Naive thymus-derived CD4-positive, alpha-beta T cell (primary cell): ENCODE measurements around the gene CEACAM5. TPM values are rescaled to one million over a fixed set of nuclear protein-coding genes. Genes with fewer than 3 reads are reported as not detected.
A peak's percentile ranks its signal among the peaks of the same experiment; 100 is the strongest.
"Not testable (repeated sequence)": the region's sequence is repeated elsewhere in the genome, so short reads cannot be mapped to it uniquely, and the experiment has no call there.

ENCODE experiments used
- ATAC-seq: fragments of 150-1000 bp; cut with Tn5 transposase; 2 replicates; pipeline ENCODE4 v1.10.0; 2021; ENCODE audit warnings: mild to moderate bottlenecking, moderate library complexity
- CTCF ChIA-PET: fragments of 350-600 bp; sonication (Branson Sonifier 250); formaldehyde crosslinking; loops from one replicate; lab custom pipeline; 2021; ENCODE audit warnings: antibody characterized with exemption; lab: Charles Lee
- POLR2A ChIA-PET: fragments of 350-600 bp; sonication (Branson Sonifier 250); formaldehyde crosslinking; loops from one replicate; lab custom pipeline; 2021; ENCODE audit warnings: antibody characterized with exemption, inconsistent platforms; lab: Charles Lee
- DNase-seq, 9 donors: peaks; one replicate each; pipeline versions ENCODE4 v3.0.0 to v3.0.0-alpha.2; 2020 to 2022; ENCODE audit warnings: mixed read lengths in 1 of 9
- H3K27ac ChIP-seq: one replicate; pipeline ENCODE4 v1.7.0; 2013; ENCODE audit warnings: mild to moderate bottlenecking, low read depth, low read length, moderate library complexity
- H3K27me3 ChIP-seq, 2 donors: one replicate each; pipeline ENCODE4 v1.7.0; 2013; ENCODE audit warnings: low read length in 2 of 2, mild to moderate bottlenecking in 2 of 2, moderate library complexity in 2 of 2; ENCODE audit not compliant: control insufficient read depth in 2 of 2, insufficient read depth in 2 of 2
- H3K36me3 ChIP-seq, 3 experiments: 1 replicate in 2 of 3; 2 replicates in 1 of 3; pipeline ENCODE4 v1.7.0; 2013; ENCODE audit warnings: low read length in 3 of 3, mild to moderate bottlenecking in 3 of 3, moderate library complexity in 1 of 3; ENCODE audit not compliant: insufficient read depth in 3 of 3, control insufficient read depth in 2 of 3
- H3K4me1 ChIP-seq, 2 donors: one replicate each; pipeline ENCODE4 v1.7.0; 2013; ENCODE audit warnings: low read length in 2 of 2, mild to moderate bottlenecking in 2 of 2, moderate library complexity in 1 of 2; ENCODE audit not compliant: control insufficient read depth in 2 of 2, insufficient read depth in 2 of 2
- H3K4me3 ChIP-seq: 2 replicates; pipeline ENCODE4 v1.7.0; 2013; ENCODE audit warnings: mild to moderate bottlenecking, low read length
- H3K9me3 ChIP-seq, 3 experiments: 1 replicate in 2 of 3; 2 replicates in 1 of 3; pipeline ENCODE4 v1.7.0; 2013; ENCODE audit warnings: low read length in 3 of 3; ENCODE audit not compliant: control insufficient read depth in 2 of 3
- H3K27ac Mint-ChIP-seq, 9 donors: one replicate each; pipeline ENCODE4 v1.8.0; 2020 to 2022; ENCODE audit warnings: mixed read lengths in 9 of 9, mild to moderate bottlenecking in 8 of 9, moderate library complexity in 5 of 9, inconsistent platforms in 2 of 9
- H3K27me3 Mint-ChIP-seq, 5 donors: one replicate each; pipeline ENCODE4 v1.8.0; 2021 to 2022; ENCODE audit warnings: mixed read lengths in 5 of 5, mild to moderate bottlenecking in 1 of 5
- H3K36me3 Mint-ChIP-seq, 5 donors: one replicate each; pipeline ENCODE4 v1.8.0; 2020 to 2022; ENCODE audit warnings: mixed read lengths in 5 of 5, mild to moderate bottlenecking in 3 of 5, inconsistent platforms in 1 of 5
- H3K4me1 Mint-ChIP-seq, 7 donors: one replicate each; pipeline ENCODE4 v1.8.0; 2020 to 2022; ENCODE audit warnings: mixed read lengths in 7 of 7, mild to moderate bottlenecking in 3 of 7, inconsistent platforms in 1 of 7
- H3K4me3 Mint-ChIP-seq, 10 donors: one replicate each; pipeline ENCODE4 v1.8.0; 2020 to 2022; ENCODE audit warnings: mild to moderate bottlenecking in 10 of 10, mixed read lengths in 10 of 10, moderate library complexity in 6 of 10, inconsistent platforms in 2 of 10
- H3K9me3 Mint-ChIP-seq, 11 donors: one replicate each; pipeline ENCODE4 v1.8.0; 2020 to 2022; ENCODE audit warnings: mixed read lengths in 11 of 11, mild to moderate bottlenecking in 4 of 11, inconsistent platforms in 1 of 11, moderate library complexity in 1 of 11
- intact Hi-C, 2 donors: fragments of 100-400 bp; cut with micrococcal nuclease; formaldehyde crosslinking; loops; one replicate each; pipeline ENCODE4 v1.15.1; 2023
- polyA plus RNA-seq, 2 donors: library from polyadenylated mRNA; unstranded; fragments of 300-500 nt; fragmentation: Illumina TruSeq; gene quantifications; one replicate each; pipeline ENCODE4 v1.2.3, GENCODE V29; 2021
- total RNA-seq, 6 experiments: library from RNA in 5 of 6; stranded (reverse) in 5 of 6; gene quantifications; 1 replicate in 5 of 6; 2 replicates in 1 of 6; pipeline ENCODE4 v1.2.3 and lab custom pipeline; 2021 to 2026

Gene CEACAM5
- total and polyA plus RNA-seq, 7 experiments from 2014 or later: not detected

DNA sequence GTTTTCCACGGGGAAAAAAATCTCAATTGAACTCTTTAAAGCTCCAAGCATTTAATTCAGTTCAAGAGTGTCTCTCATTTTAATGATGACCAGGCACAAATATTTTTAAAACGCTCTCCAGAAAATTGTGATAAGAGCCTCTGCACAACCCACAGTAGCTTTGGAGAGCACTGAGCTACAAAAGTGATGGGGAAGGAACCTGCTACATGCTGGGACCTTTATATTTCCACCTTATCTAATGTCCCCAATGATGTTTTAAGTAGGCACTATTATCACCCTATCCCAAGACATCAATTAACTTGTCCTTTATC lies 32.8 kb downstream of the CEACAM5 start:
- ChIA-PET POLR2A (no interaction called here), CTCF (no interaction called here)
- Histone ChIP-seq H3K36me3 (no peaks in the 10 kb centered on the region), H3K27me3 (no peaks in the 10 kb centered on the region), H3K9me3 (no peaks in the 10 kb centered on the region), H3K4me1 (no peaks in the 10 kb centered on the region), H3K4me3 (no peak overlapping the region), H3K27ac (no peak overlapping the region)
- Mint-ChIP-seq H3K9me3 (no peaks in the 10 kb centered on the region), H3K27ac (no peak overlapping the region), H3K4me3 (no peak overlapping the region), H3K4me1 (peaks cover 4 to 13% (median 10%) of the 10 kb centered on the region in 7 donors), H3K27me3 (peaks cover 20 to 64% (median 31%) of the 10 kb centered on the region in 5 donors), H3K36me3 (no peaks in the 10 kb centered on the region)
- ATAC-seq (no peak), DNase-seq (no peak)
- intact Hi-C loops: no loop called here

DNA sequence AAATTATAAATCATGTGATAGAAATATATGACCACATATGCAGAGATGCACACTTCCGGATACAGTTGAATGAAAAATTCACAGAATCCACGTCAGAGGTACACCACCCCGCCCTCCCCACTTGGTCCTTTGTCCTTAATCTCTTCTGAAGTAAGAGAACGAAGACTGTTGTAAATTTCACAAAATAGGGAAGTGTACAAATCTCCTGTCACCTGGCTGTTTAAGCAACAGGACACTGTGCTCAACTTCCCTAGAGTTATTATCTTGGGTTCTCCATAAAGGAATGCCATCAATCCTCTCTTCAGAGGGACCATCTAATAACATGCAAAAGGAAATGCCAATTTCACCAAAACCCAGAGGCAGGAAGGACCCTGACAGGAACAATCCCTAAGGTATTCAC lies 36.4 kb downstream of the CEACAM5 start:
- no peaks in the 10 kb centered on the region for H3K9me3 ChIP-seq
- H3K4me3 ChIP-seq: no peak overlapping the region
- no peaks in the 10 kb centered on the region for H3K4me1 ChIP-seq
- no peak for DNase-seq
- ChIA-PET CTCF (interaction anchor here (0.6 to 3.2 kb wide), 3 partner anchors 9 to 103 kb away, joined by 4 to 10 read pairs (median 8); no protein-coding TSS in a partner anchor), POLR2A (no interaction called here)
- no peaks in the 10 kb centered on the region for H3K36me3 Mint-ChIP-seq
- H3K4me3 Mint-ChIP-seq: no peak overlapping the region
- no peak overlapping the region for H3K27ac ChIP-seq
- H3K4me1 Mint-ChIP-seq: peaks cover 7 to 16% (median 10%) of the 10 kb centered on the region in 7 donors
- no peaks in the 10 kb centered on the region for H3K9me3 Mint-ChIP-seq
- H3K27me3 ChIP-seq: peaks cover 0 to 3% of the 10 kb centered on the region in 2 donors
- intact Hi-C loops: loop anchor here (5.0 kb wide), 1 partner anchor 103 kb away; no protein-coding TSS in a partner anchor
- peaks cover 40 to 74% (median 45%) of the 10 kb centered on the region in 5 donors for H3K27me3 Mint-ChIP-seq
- no peaks in the 10 kb centered on the region for H3K36me3 ChIP-seq
- peak; percentile 37 for ATAC-seq
- no peak overlapping the region for H3K27ac Mint-ChIP-seq

DNA sequence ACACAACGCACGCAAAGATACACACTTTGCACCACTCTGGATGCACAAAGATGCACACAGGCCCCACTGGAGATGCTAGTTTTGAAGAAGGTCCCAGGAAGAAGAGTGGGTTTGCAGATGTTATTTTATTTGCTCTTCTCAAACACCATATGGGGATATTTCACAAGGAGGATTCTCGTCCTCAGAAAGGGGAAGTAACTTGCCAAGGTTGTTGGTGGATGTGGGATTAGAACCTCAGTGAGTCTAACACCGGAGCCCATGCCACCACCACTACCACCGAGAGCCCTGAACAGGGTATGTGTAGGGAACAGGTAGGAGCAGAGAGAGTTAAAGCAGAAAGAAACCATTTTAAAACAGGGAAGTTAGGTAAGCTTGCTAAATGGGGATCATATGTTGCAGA lies 37.3 kb downstream of the CEACAM5 start:
- Histone ChIP-seq H3K4me3 (no peak overlapping the region), H3K27ac (no peak overlapping the region), H3K4me1 (no peaks in the 10 kb centered on the region), H3K36me3 (no peaks in the 10 kb centered on the region), H3K27me3 (peaks cover 0 to 3% of the 10 kb centered on the region in 2 donors), H3K9me3 (no peaks in the 10 kb centered on the region)
- DNase-seq (no peak), ATAC-seq (no peak)
- H3K27ac Mint-ChIP-seq: no peak overlapping the region
- no peaks in the 10 kb centered on the region for H3K9me3 Mint-ChIP-seq
- POLR2A ChIA-PET: no interaction called here
- no peaks in the 10 kb centered on the region for H3K36me3 Mint-ChIP-seq
- no peak overlapping the region for H3K4me3 Mint-ChIP-seq
- peaks cover 42 to 68% (median 45%) of the 10 kb centered on the region in 5 donors for H3K27me3 Mint-ChIP-seq
- CTCF ChIA-PET: interaction anchor here (0.5 to 3.2 kb wide), 8 partner anchors 10 to 515 kb away, joined by 3 to 10 read pairs (median 4); no protein-coding TSS in a partner anchor
- peaks cover 0 to 10% (median 3%) of the 10 kb centered on the region in 7 donors for H3K4me1 Mint-ChIP-seq
- intact Hi-C loops: loop anchor here (1.0 to 5.0 kb wide), 2 partner anchors 38 to 103 kb away; no protein-coding TSS in a partner anchor

DNA sequence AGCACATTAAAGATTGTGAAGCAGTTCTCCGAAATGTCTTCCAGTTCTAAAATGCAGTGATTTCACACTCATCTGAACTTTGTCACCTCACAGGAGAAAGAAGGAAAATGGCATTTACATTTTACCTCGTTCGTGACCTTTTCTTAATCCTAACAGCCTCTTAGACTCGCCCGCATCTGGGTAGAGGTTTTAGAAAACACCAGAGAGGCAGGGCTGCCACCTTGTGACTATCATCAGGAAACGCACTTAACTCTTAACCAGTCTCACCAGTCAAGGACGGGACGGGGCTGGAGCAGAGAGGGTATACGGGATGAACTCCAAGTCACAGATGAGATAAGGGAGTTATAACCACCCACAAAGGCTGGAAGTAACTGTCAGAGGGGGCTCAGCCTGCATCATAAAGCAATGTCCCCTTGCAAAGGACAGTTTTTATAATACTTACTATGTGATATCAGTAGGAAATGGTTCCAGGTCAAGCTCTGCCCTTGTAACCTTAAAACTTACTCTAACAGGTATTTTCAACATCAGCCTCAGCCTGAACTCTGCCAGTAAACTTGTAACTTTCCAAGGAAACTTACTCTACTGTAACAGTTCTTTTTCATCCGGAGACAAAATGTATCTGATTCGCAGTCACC lies 38.3 kb downstream of the CEACAM5 start:
- POLR2A ChIA-PET: no interaction called here
- Mint-ChIP-seq H3K4me1 (peaks cover 0 to 10% (median 0%) of the 10 kb centered on the region in 7 donors), H3K4me3 (no peak overlapping the region), H3K27ac (no peak overlapping the region), H3K9me3 (no peaks in the 10 kb centered on the region), H3K27me3 (peaks cover 45 to 71% (median 46%) of the 10 kb centered on the region in 5 donors), H3K36me3 (no peaks in the 10 kb centered on the region)
- Histone ChIP-seq H3K27ac (no peak overlapping the region), H3K36me3 (no peaks in the 10 kb centered on the region), H3K4me1 (no peaks in the 10 kb centered on the region), H3K9me3 (no peaks in the 10 kb centered on the region), H3K4me3 (no peak overlapping the region), H3K27me3 (peaks cover 0 to 3% of the 10 kb centered on the region in 2 donors)
- intact Hi-C loops: loop anchor here (1.0 to 5.0 kb wide), 2 partner anchors 39 to 104 kb away; no protein-coding TSS in a partner anchor
- ATAC-seq (peak; percentile 82), DNase-seq (peak in 8 of 9 donors; percentile 27 to 62 (median 48))
- CTCF ChIA-PET: interaction anchor here (0.8 to 3.2 kb wide), 8 partner anchors 39 to 107 kb away, joined by 3 to 10 read pairs (median 4); no protein-coding TSS in a partner anchor

DNA sequence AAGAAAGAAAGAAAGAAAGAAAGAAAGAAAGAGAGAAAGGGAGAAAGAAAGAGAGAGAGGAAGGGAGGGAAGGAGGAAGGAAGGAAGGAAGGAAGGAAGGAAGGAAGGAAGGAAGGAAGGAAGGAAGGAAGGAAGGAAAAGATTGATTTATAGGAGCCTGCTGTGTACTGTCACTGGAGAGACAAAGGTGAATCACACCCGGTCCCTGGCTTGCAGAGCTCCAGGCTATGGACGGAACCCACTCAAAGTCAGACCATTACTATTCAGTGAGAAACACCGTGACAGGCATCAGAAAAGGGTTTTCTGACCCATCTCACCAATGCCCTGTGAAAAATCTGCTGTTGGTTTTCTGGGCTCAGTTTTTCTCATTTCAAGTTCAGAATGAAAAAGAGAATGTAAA lies 39.6 kb downstream of the CEACAM5 start:
- H3K4me1 Mint-ChIP-seq: peaks cover 0 to 10% (median 0%) of the 10 kb centered on the region in 7 donors
- no peak overlapping the region for H3K4me3 ChIP-seq
- no peaks in the 10 kb centered on the region for H3K36me3 ChIP-seq
- POLR2A ChIA-PET: interaction anchor here (0.8 kb wide), 1 partner anchor 486 kb away, joined by 3 read pairs; no protein-coding TSS in a partner anchor
- no peaks in the 10 kb centered on the region for H3K9me3 Mint-ChIP-seq
- no peaks in the 10 kb centered on the region for H3K9me3 ChIP-seq
- no peak overlapping the region for H3K4me3 Mint-ChIP-seq
- H3K36me3 Mint-ChIP-seq: no peaks in the 10 kb centered on the region
- CTCF ChIA-PET: interaction anchor here (0.6 to 3.2 kb wide), 5 partner anchors 33 to 308 kb away, joined by 3 to 10 read pairs (median 5); partner anchors contain the start of gene DMAC2
- H3K27me3 Mint-ChIP-seq: peaks cover 48 to 74% (median 56%) of the 10 kb centered on the region in 5 donors
- intact Hi-C loops: loop anchor here (5.0 kb wide), 1 partner anchor 106 kb away; no protein-coding TSS in a partner anchor
- no peak for ATAC-seq
- no peak overlapping the region for H3K27ac Mint-ChIP-seq
- no peaks in the 10 kb centered on the region for H3K4me1 ChIP-seq
- no peak for DNase-seq
- no peak overlapping the region for H3K27ac ChIP-seq
- peaks cover 0 to 3% of the 10 kb centered on the region in 2 donors for H3K27me3 ChIP-seq

DNA sequence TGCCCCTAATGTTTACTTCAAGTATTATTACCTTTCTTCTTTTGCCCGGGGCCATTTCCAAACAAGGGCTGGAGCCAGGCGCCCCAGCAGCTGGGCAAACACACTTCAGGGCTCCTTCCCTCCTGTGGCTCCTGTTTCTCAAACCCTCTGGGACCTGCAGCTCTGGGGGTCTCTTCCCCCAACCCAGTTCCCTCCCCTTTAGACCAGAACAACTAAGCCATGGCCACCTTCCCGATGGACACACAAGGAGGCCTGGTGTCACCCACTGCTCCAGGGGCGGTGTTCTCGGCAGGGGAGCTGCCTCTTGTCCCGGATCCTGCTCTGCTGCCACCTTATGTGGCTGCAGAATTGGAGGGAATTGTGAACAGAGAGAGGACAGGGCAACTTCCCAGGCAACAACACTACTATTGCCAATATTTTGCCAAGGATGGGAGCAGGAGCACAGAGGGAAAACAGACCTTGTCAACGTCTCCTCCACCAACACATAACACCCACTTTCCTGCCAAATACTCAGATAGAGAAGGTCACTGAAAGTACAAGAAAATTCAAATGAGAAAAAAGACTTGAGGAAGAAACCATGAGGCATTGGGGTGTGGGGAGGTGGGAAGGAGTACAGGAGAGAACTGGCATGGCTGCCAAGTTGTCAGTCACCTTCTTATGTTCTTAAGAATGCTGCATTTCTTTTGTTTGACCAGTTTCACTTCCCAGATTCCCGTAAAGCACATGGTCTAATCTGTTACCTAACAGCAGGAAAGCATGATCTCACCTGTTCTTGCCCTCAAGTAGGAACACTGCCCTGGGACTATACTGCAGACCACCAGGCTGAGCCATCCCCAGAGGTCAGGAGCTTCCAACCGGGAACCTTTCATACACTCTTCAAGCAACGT lies 42.1 kb downstream of the CEACAM5 start:
- H3K27me3 ChIP-seq, H3K9me3 Mint-ChIP-seq, H3K36me3 ChIP-seq, H3K27ac ChIP-seq, ATAC-seq, DNase-seq, H3K4me3 ChIP-seq, H3K9me3 ChIP-seq, H3K36me3 Mint-ChIP-seq, H3K4me3 Mint-ChIP-seq, intact Hi-C loops, H3K4me1 ChIP-seq: not testable (repeated sequence)
- ChIA-PET POLR2A (interaction anchor here (1.2 kb wide), 1 partner anchor 7 kb away, joined by 3 read pairs; no protein-coding TSS in a partner anchor), CTCF (interaction anchor here (0.5 to 6.1 kb wide), 9 partner anchors 13 to 192 kb away, joined by 3 to 149 read pairs (median 3); no protein-coding TSS in a partner anchor)
- Mint-ChIP-seq H3K4me1 (peaks cover 5 to 14% (median 6%) of the 10 kb centered on the region in 7 donors), H3K27ac (peak overlapping the region in 1 of 9 donors; percentile 12), H3K27me3 (peaks cover 40 to 66% (median 54%) of the 10 kb centered on the region in 5 donors)
